ENCODE data around the gene F3. TPM values are rescaled to one million over a fixed set of nuclear protein-coding genes. Genes with fewer than 3 reads are reported as not detected.

The F3 gene
- total RNA-seq, 6 donors from 2014 or later, result 52.4 to 210 (median 80.9) TPM

DNA sequence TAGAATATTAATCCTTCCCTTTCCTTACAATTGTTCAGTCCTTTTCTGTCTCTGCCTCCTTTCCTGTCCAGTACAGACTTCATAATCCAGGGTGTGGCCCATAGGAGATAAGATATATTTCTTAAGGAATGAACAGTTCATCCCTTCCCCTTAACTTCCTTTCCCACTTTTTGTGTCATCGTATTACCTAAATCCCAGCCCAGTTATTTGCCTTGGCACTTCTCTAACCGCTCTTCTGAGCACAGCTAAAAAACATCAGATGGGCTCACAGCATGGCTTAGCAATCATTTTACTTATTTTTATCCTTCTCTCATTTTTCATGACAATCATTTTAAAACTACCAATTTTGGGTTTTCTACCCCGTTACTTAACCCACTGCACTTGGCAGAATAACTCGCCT, 39.6 kb downstream of the F3 start:
- peak in 1 of 2 donors; percentile 48 for ATAC-seq (ENCODE audit: low FRiP score in 2 of 2)
- no peaks in the 10 kb centered on the region for H3K9me3 ChIP-seq
- H3K36me3 ChIP-seq, result peaks cover 0 to 52% (median 13%) of the 10 kb centered on the region in 4 donors
- 91 to 92% methylated on average over 4 of the region's 4 CpGs for WGBS, 2 donors
- DNase-seq, result no peak
- no peaks in the 10 kb centered on the region for H3K4me1 ChIP-seq
- no peak overlapping the region for H3K27ac ChIP-seq
- H3K4me3 ChIP-seq, result no peak overlapping the region
- H3K27me3 ChIP-seq, result no peaks in the 10 kb centered on the region
- TF ChIP-seq EP300 (IDR thresholded peaks at IDR 0.05) (no peak), POLR2AphosphoS5 (IDR thresholded peaks at IDR 0.05) (no peak), POLR2A (IDR thresholded peaks at IDR 0.05) (no peak)
- TF ChIP-seq, protein P1, sequence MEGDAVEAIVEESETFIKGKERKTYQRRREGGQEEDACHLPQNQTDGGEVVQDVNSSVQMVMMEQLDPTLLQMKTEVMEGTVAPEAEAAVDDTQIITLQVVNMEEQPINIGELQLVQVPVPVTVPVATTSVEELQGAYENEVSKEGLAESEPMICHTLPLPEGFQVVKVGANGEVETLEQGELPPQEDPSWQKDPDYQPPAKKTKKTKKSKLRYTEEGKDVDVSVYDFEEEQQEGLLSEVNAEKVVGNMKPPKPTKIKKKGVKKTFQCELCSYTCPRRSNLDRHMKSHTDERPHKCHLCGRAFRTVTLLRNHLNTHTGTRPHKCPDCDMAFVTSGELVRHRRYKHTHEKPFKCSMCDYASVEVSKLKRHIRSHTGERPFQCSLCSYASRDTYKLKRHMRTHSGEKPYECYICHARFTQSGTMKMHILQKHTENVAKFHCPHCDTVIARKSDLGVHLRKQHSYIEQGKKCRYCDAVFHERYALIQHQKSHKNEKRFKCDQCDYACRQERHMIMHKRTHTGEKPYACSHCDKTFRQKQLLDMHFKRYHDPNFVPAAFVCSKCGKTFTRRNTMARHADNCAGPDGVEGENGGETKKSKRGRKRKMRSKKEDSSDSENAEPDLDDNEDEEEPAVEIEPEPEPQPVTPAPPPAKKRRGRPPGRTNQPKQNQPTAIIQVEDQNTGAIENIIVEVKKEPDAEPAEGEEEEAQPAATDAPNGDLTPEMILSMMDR (IDR thresholded peaks at IDR 0.05), result no peak

DNA sequence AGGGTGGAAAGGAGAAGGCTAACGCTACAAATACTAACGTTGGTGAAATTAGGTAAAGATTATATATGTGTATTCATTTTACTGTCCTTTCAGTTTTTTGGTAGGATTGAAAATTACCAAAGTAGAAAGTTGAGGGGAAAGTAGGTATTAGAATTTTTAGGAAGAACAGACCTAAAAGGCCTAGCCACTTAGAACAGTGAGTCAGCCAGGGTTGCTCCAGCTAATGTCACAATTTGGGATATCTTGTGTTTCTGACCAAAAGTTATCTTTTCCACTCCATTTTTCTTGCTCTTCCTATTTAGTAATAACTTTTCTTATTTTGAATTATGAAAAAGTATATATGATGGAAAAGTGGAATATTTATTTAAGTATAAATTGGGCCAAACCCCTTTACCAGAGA, 40.1 kb downstream of the F3 start:
- Histone ChIP-seq H3K27ac (no peak overlapping the region), H3K27me3 (no peaks in the 10 kb centered on the region), H3K4me3 (no peak overlapping the region), H3K4me1 (no peaks in the 10 kb centered on the region), H3K9me3 (no peaks in the 10 kb centered on the region), H3K36me3 (peaks cover 0 to 52% (median 13%) of the 10 kb centered on the region in 4 donors)
- ATAC-seq (ENCODE audit: low FRiP score in 2 of 2) (no peak), DNase-seq (no peak)
- TF ChIP-seq POLR2AphosphoS5 (IDR thresholded peaks at IDR 0.05) (no peak), EP300 (IDR thresholded peaks at IDR 0.05) (no peak), POLR2A (IDR thresholded peaks at IDR 0.05) (no peak)
- TF ChIP-seq, protein P1 (IDR thresholded peaks at IDR 0.05), result no peak
- WGBS, 2 donors, result 79 to 83% methylated on average over 2 of the region's 2 CpGs

DNA sequence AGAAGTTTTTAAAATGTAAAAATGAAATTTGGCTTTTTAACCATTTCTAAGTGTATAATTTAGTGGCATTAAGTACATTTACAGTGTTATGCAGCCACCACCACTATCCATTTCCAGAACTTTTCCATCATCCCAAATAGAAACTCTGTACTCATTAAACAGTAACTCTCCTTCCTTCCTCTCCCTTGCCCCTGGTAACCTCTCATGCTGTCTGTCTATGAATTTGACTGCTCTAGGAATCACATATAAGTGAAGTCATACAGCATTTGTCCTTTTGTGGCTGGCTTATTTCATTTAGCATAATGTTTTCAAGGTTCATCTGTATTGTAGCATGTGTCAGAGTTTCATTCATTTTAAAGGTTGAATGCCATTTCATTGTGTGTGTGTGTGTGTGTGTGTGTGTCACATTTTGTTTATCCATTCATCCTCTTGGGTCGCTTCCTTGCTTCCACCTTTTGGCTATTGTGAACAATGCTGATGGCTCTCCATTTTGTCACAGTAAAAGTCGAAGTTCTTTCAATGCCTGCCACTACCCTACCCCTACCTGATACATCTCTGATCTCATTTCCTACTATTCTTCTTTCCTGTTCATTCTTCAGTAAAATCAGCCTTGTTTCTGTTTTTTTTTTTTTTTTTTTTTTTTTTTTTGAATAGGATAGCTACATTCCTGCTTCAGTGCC, 45.3 kb downstream of the F3 start:
- WGBS, 2 donors, result 74 to 86% methylated on average over 2 of the region's 2 CpGs
- no peak overlapping the region for H3K4me3 ChIP-seq

DNA sequence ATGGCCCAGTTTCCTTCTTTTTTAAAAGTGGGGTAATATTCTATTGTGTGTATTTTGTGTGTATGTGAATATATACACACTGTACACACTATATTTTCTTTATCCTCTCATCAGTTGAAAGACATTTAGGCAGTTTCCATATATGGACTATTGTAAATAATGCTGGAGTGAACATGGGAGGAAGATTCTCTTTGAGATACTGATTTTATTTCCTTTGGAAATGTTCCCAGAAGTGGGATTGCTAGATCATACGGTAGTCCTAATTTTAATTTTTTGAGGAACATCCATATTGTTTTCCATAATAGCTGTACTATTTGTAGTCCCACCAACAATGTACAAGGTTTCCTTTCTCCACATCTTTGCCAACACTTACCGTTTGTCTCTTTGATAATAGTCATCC, 51.0 kb downstream of the F3 start:
- Histone ChIP-seq H3K9me3 (no peaks in the 10 kb centered on the region), H3K27me3 (no peaks in the 10 kb centered on the region), H3K27ac (no peak overlapping the region), H3K36me3 (peaks cover 0 to 36% (median 6%) of the 10 kb centered on the region in 4 donors), H3K4me3 (no peak overlapping the region), H3K4me1 (peaks cover 0 to 3% (median 0%) of the 10 kb centered on the region in 4 donors)
- WGBS, 2 donors, result 69 to 79% methylated on average over 2 of the region's 2 CpGs
- TF ChIP-seq POLR2AphosphoS5 (IDR thresholded peaks at IDR 0.05) (no peak), EP300 (IDR thresholded peaks at IDR 0.05) (no peak), POLR2A (IDR thresholded peaks at IDR 0.05) (no peak)
- TF ChIP-seq, protein P1 (IDR thresholded peaks at IDR 0.05), result no peak
- ATAC-seq (ENCODE audit: low FRiP score in 2 of 2), result no peak
- DNase-seq, result no peak

More for the DNA sequence above, 45.3 kb downstream of the F3 start:
- TF ChIP-seq EP300 (IDR thresholded peaks at IDR 0.05) (no peak), POLR2AphosphoS5 (IDR thresholded peaks at IDR 0.05) (no peak), POLR2A (IDR thresholded peaks at IDR 0.05) (no peak)
- TF ChIP-seq, protein P1 (IDR thresholded peaks at IDR 0.05), result no peak
- Histone ChIP-seq H3K27ac (no peak overlapping the region), H3K27me3 (no peaks in the 10 kb centered on the region), H3K4me1 (peaks cover 0 to 3% (median 0%) of the 10 kb centered on the region in 4 donors), H3K9me3 (no peaks in the 10 kb centered on the region), H3K36me3 (peaks cover 0 to 34% (median 8%) of the 10 kb centered on the region in 4 donors)
- DNase-seq (no peak), ATAC-seq (ENCODE audit: low FRiP score in 2 of 2) (no peak)

- WGBS, 2 donors, result 85 to 87% methylated on average over 5 of the region's 5 CpGs
These were observed 54.6 kb downstream of the F3 start for GRCh38 chr1:94486990-94487389.

More at GRCh38 chr1:94486990-94487389, 54.6 kb downstream of the F3 start:
- Histone ChIP-seq H3K9me3 (no peaks in the 10 kb centered on the region), H3K36me3 (peaks cover 4 to 52% (median 13%) of the 10 kb centered on the region in 4 donors), H3K4me3 (no peak overlapping the region), H3K27me3 (no peaks in the 10 kb centered on the region), H3K27ac (no peak overlapping the region), H3K4me1 (no peaks in the 10 kb centered on the region)
- ATAC-seq (ENCODE audit: low FRiP score in 2 of 2) (no peak), DNase-seq (no peak)
- TF ChIP-seq POLR2AphosphoS5 (IDR thresholded peaks at IDR 0.05) (no peak), EP300 (IDR thresholded peaks at IDR 0.05) (no peak), POLR2A (IDR thresholded peaks at IDR 0.05) (no peak)
- TF ChIP-seq, protein P1 (IDR thresholded peaks at IDR 0.05), result no peak
